Keratinocyte (primary cell): ENCODE results near the gene MRPS21. TPM values are rescaled to one million over a fixed set of nuclear protein-coding genes. Genes with fewer than 3 reads are reported as not detected.

ENCODE experiments used
- DNase-seq: peaks from one replicate; pipeline ENCODE4 v3.0.0-alpha.2; 2011; ENCODE audit warnings: low read depth, missing footprints, low spot score
- FAIRE-seq: peaks from 2 replicates; lab custom pipeline; 2011; peaks lifted over from hg19 to GRCh38; lab: Jason Lieb, UNC
- H2AFZ ChIP-seq: 2 replicates; pipeline ENCODE4 v1.6.0; 2012; ENCODE audit warnings: low read length, control low read depth, inconsistent platforms; ENCODE audit not compliant: control insufficient read depth
- H3K27ac ChIP-seq: 2 replicates; pipeline ENCODE4 v1.5.1; 2011; ENCODE audit warnings: low read length; ENCODE audit not compliant: control insufficient read depth, insufficient read depth
- H3K27me3 ChIP-seq: 3 replicates; pipeline ENCODE4 v1.6.0; 2011; ENCODE audit warnings: low read length; ENCODE audit not compliant: control insufficient read depth, insufficient read depth; ENCODE audit errors: extremely low read depth
- H3K36me3 ChIP-seq, 2 experiments: 2 replicates in 1 of 2; 3 replicates in 1 of 2; pipeline ENCODE4 v1.5.1; 2011; ENCODE audit warnings: low read length in 2 of 2, mild to moderate bottlenecking in 1 of 2; ENCODE audit not compliant: control insufficient read depth in 2 of 2, insufficient read depth in 2 of 2; ENCODE audit errors: extremely low read depth in 1 of 2
- H3K4me1 ChIP-seq: 3 replicates; pipeline ENCODE4 v1.5.1; 2011; ENCODE audit warnings: low read length; ENCODE audit not compliant: control insufficient read depth, insufficient read depth; ENCODE audit errors: extremely low read depth
- H3K4me2 ChIP-seq: 3 replicates; pipeline ENCODE4 v1.6.0; 2011; ENCODE audit warnings: low read depth, low read length; ENCODE audit not compliant: control insufficient read depth, insufficient read depth; ENCODE audit errors: extremely low read depth
- H3K4me3 ChIP-seq, 3 experiments: fragments of 200-600 bp in 1 of 3; sonication (generic) in 1 of 3; 2 replicates in 2 of 3; 3 replicates in 1 of 3; pipeline ENCODE4 v1.5.1; 2011 to 2016; ENCODE audit warnings: low read length in 3 of 3, mild to moderate bottlenecking in 3 of 3, control low read depth in 2 of 3, inconsistent platforms in 1 of 3, low read depth in 1 of 3, mixed read lengths in 1 of 3, mixed run types in 1 of 3, moderate library complexity in 1 of 3; ENCODE audit not compliant: control insufficient read depth in 2 of 3, insufficient read depth in 2 of 3; ENCODE audit errors: extremely low read depth in 1 of 3
- H3K79me2 ChIP-seq: 2 replicates; pipeline ENCODE4 v1.6.0; 2012; ENCODE audit warnings: low read length; ENCODE audit not compliant: control insufficient read depth, insufficient read depth
- H3K9ac ChIP-seq: 3 replicates; pipeline ENCODE4 v1.6.0; 2011; ENCODE audit warnings: low read length; ENCODE audit not compliant: control insufficient read depth, insufficient read depth; ENCODE audit errors: extremely low read depth
- H3K9me1 ChIP-seq: 3 replicates; pipeline ENCODE4 v1.6.0; 2011; ENCODE audit warnings: low read length; ENCODE audit not compliant: control insufficient read depth, insufficient read depth; ENCODE audit errors: extremely low read depth
- H3K9me3 ChIP-seq: 2 replicates; pipeline ENCODE4 v1.5.1; 2012; ENCODE audit warnings: low read depth, low read length; ENCODE audit not compliant: control insufficient read depth
- H4K20me1 ChIP-seq: 3 replicates; pipeline ENCODE4 v1.6.0; 2011; ENCODE audit warnings: low read length; ENCODE audit not compliant: control insufficient read depth, insufficient read depth; ENCODE audit errors: extremely low read depth
- CTCF ChIP-seq, 3 experiments: IDR thresholded peaks in 1 of 3; conservative IDR thresholded peaks in 1 of 3; optimal IDR thresholded peaks in 1 of 3; 2 replicates in 2 of 3; 3 replicates in 1 of 3; pipeline versions ENCODE3 to v1.5.1; 2011; ENCODE audit warnings: low read length in 3 of 3, mild to moderate bottlenecking in 3 of 3, moderate library complexity in 2 of 3, control low read depth in 1 of 3, inconsistent platforms in 1 of 3; ENCODE audit not compliant: insufficient read depth in 2 of 3; ENCODE audit errors: extremely low read depth in 1 of 3
- EZH2 ChIP-seq: IDR thresholded peaks from one replicate; pipeline ENCODE4 v1.6.1; 2012; ENCODE audit warnings: inconsistent platforms, mild to moderate bottlenecking, low read length, moderate library complexity
- dilution Hi-C: fragments of 300-500 bp; cut with MboI; formaldehyde crosslinking; loops from one replicate; pipeline ENCODE4 v1.7.0; 2020; ENCODE audit warnings: low sequenced_read_pairs; ENCODE audit not compliant: extremely low pct_ligation_motif_present
- polyA plus RNA-seq, 5 experiments: library from polyadenylated mRNA; depleted of rRNA in 3 of 5; stranded (reverse) in 3 of 5; stranded (forward) in 1 of 5; unstranded in 1 of 5; fragments of >200 nt; gene quantifications; 1 replicate in 1 of 5; 2 replicates in 3 of 5; 3 replicates in 1 of 5; pipeline versions ENCODE4 v1.2.1 to v1.2.3, GENCODE V29; 2011 to 2012; ENCODE audit warnings: missing spikeins in 2 of 5, low read depth in 1 of 5, low replicate concordance in 1 of 5

MRPS21 gene
- polyA plus RNA-seq, 1 donor (not counting 4 experiments of a cell fraction or from before 2014, with no cell fraction given): 159 TPM

- Histone ChIP-seq H3K36me3 (peaks cover 16 to 29% of the 10 kb centered on the region in 2 experiments), H3K9me3 (no peaks in the 10 kb centered on the region), H3K4me2 (peak overlapping the region; percentile 99), H3K9ac (peak overlapping the region; percentile 99), H3K79me2 (peaks cover 27% of the 10 kb centered on the region), H2AFZ (peak overlapping the region; percentile 27), H4K20me1 (no peaks in the 10 kb centered on the region), H3K27me3 (no peaks in the 10 kb centered on the region), H3K27ac (peak overlapping the region; percentile 97), H3K4me1 (peaks cover 16% of the 10 kb centered on the region), H3K4me3 (peak overlapping the region; percentile 86 to 91 (median 91)), H3K9me1 (no peaks in the 10 kb centered on the region)
- FAIRE-seq (no peak), DNase-seq (no peak)
- TF ChIP-seq CTCF (optimal IDR thresholded peaks at IDR 0.05 in 1 of 3, IDR thresholded peaks at IDR 0.05 in 1 of 3, conservative IDR thresholded peaks at IDR 0.05 in 1 of 3; ENCODE audit: extremely low read depth in 1 of 3, insufficient read depth in 2 of 3, low read length in 3 of 3) (no peak), EZH2 (no peak)
- dilution Hi-C loops: no loop called here
Measured at GRCh38 chr1:150267896-150268295, 25.8 kb upstream of the MRPS21 start.

- Histone ChIP-seq H3K4me2 (peak overlapping the region; percentile 99), H3K9me1 (no peaks in the 10 kb centered on the region), H3K9me3 (no peaks in the 10 kb centered on the region), H3K4me3 (peak overlapping the region; percentile 86 to 91 (median 91)), H3K27ac (peak overlapping the region; percentile 97), H3K79me2 (peaks cover 27% of the 10 kb centered on the region), H3K27me3 (no peaks in the 10 kb centered on the region), H2AFZ (peak overlapping the region; percentile 78), H4K20me1 (no peaks in the 10 kb centered on the region), H3K4me1 (peaks cover 12% of the 10 kb centered on the region), H3K9ac (peak overlapping the region; percentile 99), H3K36me3 (peaks cover 16 to 29% of the 10 kb centered on the region in 2 experiments)
- dilution Hi-C loops: no loop called here
- FAIRE-seq: no peak
- DNase-seq: no peak
- TF ChIP-seq CTCF (optimal IDR thresholded peaks at IDR 0.05 in 1 of 3, IDR thresholded peaks at IDR 0.05 in 1 of 3, conservative IDR thresholded peaks at IDR 0.05 in 1 of 3; ENCODE audit: extremely low read depth in 1 of 3, insufficient read depth in 2 of 3, low read length in 3 of 3) (no peak), EZH2 (no peak)
Measured at GRCh38 chr1:150268340-150268704, 25.3 kb upstream of the MRPS21 start.
